C4-2B (cell line): ENCODE data around the gene RNASE13.

Experiments used
- CTCF ChIP-seq: fragments of 450-650 bp; conservative IDR thresholded peaks from 2 replicates; pipeline ENCODE4 v1.5.1; 2017; ENCODE audit warnings: mild to moderate bottlenecking
- ZFX ChIP-seq: fragments of 450-650 bp; IDR thresholded peaks from 2 replicates; pipeline ENCODE4 v1.6.1; 2017

- no peak for TF ChIP-seq CTCF
- TF ChIP-seq ZFX, result no peak
These were observed 16.9 kb downstream of the RNASE13 start for GRCh38 chr14:21017528-21018245.
